MM.1S (cell line): ENCODE data around the gene PRAMEF12.

ENCODE experiments used
- DNase-seq: peaks from one replicate; pipeline ENCODE4 v3.0.0-alpha.2; 2015
- H2AFZ ChIP-seq: fragments of 300-600 bp; sonication (generic); 2 replicates; pipeline ENCODE4 v1.6.0; 2016; ENCODE audit warnings: antibody characterized with exemption, low read length
- H3F3A ChIP-seq: fragments of 300-600 bp; sonication (generic); 2 replicates; pipeline ENCODE4 v1.6.1; 2016; ENCODE audit warnings: mild to moderate bottlenecking, antibody characterized with exemption, low read length, moderate library complexity, mixed read lengths; ENCODE audit not compliant: insufficient read depth
- H3K27ac ChIP-seq: fragments of 300-600 bp; sonication (generic); 2 replicates; pipeline ENCODE4 v1.5.1; 2016; ENCODE audit warnings: mild to moderate bottlenecking, low read length
- H3K27me3 ChIP-seq: fragments of 300-600 bp; sonication (generic); replicated peaks from 2 replicates; pipeline ENCODE4 v1.6.0; 2016; ENCODE audit warnings: low read length; ENCODE audit not compliant: insufficient read depth
- H3K36me3 ChIP-seq: fragments of 300-600 bp; sonication (generic); replicated peaks from 2 replicates; pipeline ENCODE4 v1.6.1; 2016; ENCODE audit warnings: mild to moderate bottlenecking, low read length, mixed read lengths; ENCODE audit not compliant: insufficient read depth
- H3K4me1 ChIP-seq: fragments of 300-600 bp; sonication (generic); 2 replicates; pipeline ENCODE4 v1.6.1; 2016; ENCODE audit warnings: low read length, mixed read lengths
- H3K4me2 ChIP-seq: fragments of 300-600 bp; sonication (generic); 2 replicates; pipeline ENCODE4 v1.6.0; 2016; ENCODE audit warnings: low read depth, low read length
- H3K4me3 ChIP-seq: fragments of 300-600 bp; sonication (generic); 2 replicates; pipeline ENCODE4 v1.5.1; 2016; ENCODE audit warnings: low read length, mixed read lengths
- H3K79me2 ChIP-seq: fragments of 300-600 bp; sonication (generic); 2 replicates; pipeline ENCODE4 v1.6.1; 2016; ENCODE audit warnings: mixed run types, low read length, mixed read lengths
- H3K9ac ChIP-seq: fragments of 300-600 bp; sonication (generic); 2 replicates; pipeline ENCODE4 v1.6.1; 2016; ENCODE audit warnings: low read length, mixed read lengths
- H3K9me2 ChIP-seq: fragments of 300-600 bp; sonication (generic); replicated peaks from 2 replicates; pipeline ENCODE4 v1.6.1; 2016; ENCODE audit warnings: mild to moderate bottlenecking, low read length, mixed read lengths; ENCODE audit not compliant: insufficient read depth
- H3K9me3 ChIP-seq: fragments of 300-600 bp; sonication (generic); replicated peaks from 2 replicates; pipeline ENCODE4 v1.6.1; 2016; ENCODE audit warnings: mild to moderate bottlenecking, low read length, mixed read lengths; ENCODE audit not compliant: insufficient read depth
- H4K20me1 ChIP-seq: fragments of 300-600 bp; sonication (generic); 2 replicates; pipeline ENCODE4 v1.6.1; 2016; ENCODE audit warnings: mild to moderate bottlenecking, low read length, moderate library complexity, mixed read lengths; ENCODE audit not compliant: insufficient read depth
- CTCF ChIP-seq: fragments of 300-600 bp; sonication (generic); IDR thresholded peaks from 2 replicates; pipeline ENCODE4 v1.5.1; 2016; ENCODE audit warnings: antibody characterized with exemption, low read length, mixed read lengths
- EZH2 ChIP-seq: fragments of 300-600 bp; sonication (generic); optimal IDR thresholded peaks from 2 replicates; pipeline ENCODE3; 2017; ENCODE audit warnings: low read depth, mild to moderate bottlenecking, antibody characterized with exemption, low read length, mixed read lengths
- EZH2phosphoT487 ChIP-seq: fragments of 300-600 bp; sonication (generic); IDR thresholded peaks from 2 replicates; pipeline ENCODE4 v1.6.1; 2018; ENCODE audit warnings: antibody characterized with exemption, low read length

PRAMEF12 gene

GRCh38 chr1:12754738-12755137 is 18.8 kb upstream of the PRAMEF12 start:
- Histone ChIP-seq H3K9me2 (no peaks in the 10 kb centered on the region), H3K27me3 (peaks cover 76% of the 10 kb centered on the region), H3K9ac (no peak overlapping the region), H4K20me1 (no peaks in the 10 kb centered on the region), H3K9me3 (no peaks in the 10 kb centered on the region), H3K27ac (no peak overlapping the region), H3K4me2 (no peak overlapping the region), H3K4me1 (no peaks in the 10 kb centered on the region), H3F3A (no peaks in the 10 kb centered on the region), H3K36me3 (no peaks in the 10 kb centered on the region), H3K4me3 (no peak overlapping the region), H2AFZ (no peak overlapping the region), H3K79me2 (no peaks in the 10 kb centered on the region)
- TF ChIP-seq CTCF (no peak), EZH2 (no peak), EZH2phosphoT487 (no peak)
- no peak for DNase-seq

DNA sequence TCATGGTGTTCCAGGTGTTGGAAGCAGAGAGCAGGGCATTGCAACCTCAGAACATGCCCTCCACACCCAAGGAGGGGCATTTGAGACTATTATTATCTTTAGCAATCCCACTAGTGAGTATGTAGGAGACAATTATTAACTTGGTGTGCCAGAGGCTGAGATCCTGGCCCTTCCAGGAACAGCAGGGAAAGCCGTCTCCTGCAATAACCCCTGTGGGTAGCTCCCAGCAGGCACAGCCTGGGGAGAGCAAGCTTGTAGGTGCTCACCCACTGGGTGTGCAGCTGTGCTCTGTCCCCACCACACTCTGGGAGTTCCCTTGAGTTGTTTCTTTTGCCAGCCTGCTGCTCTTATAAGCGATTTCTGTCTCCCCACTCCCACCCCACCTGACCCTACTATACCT is 17.3 kb upstream of the PRAMEF12 start:
- Histone ChIP-seq H3K27ac (no peak overlapping the region), H3K9me2 (no peaks in the 10 kb centered on the region), H2AFZ (no peak overlapping the region), H3K4me1 (no peaks in the 10 kb centered on the region), H3K9ac (no peak overlapping the region), H3K4me3 (no peak overlapping the region), H4K20me1 (no peaks in the 10 kb centered on the region), H3F3A (no peaks in the 10 kb centered on the region), H3K4me2 (no peak overlapping the region), H3K36me3 (no peaks in the 10 kb centered on the region), H3K9me3 (no peaks in the 10 kb centered on the region), H3K79me2 (no peaks in the 10 kb centered on the region), H3K27me3 (peaks cover 75% of the 10 kb centered on the region)
- no peak for TF ChIP-seq CTCF
- no peak for TF ChIP-seq EZH2
- no peak for TF ChIP-seq EZH2phosphoT487
- no peak for DNase-seq

GRCh38 chr1:12756768-12757413 is 16.6 kb upstream of the PRAMEF12 start:
- no peaks in the 10 kb centered on the region for H3K79me2 ChIP-seq
- H2AFZ ChIP-seq: no peak overlapping the region
- H3K4me1 ChIP-seq: no peaks in the 10 kb centered on the region
- TF ChIP-seq EZH2phosphoT487: no peak
- TF ChIP-seq CTCF: no peak
- TF ChIP-seq EZH2: no peak
- H3K4me3 ChIP-seq: no peak overlapping the region
- no peaks in the 10 kb centered on the region for H3K9me3 ChIP-seq
- no peak overlapping the region for H3K9ac ChIP-seq
- DNase-seq: no peak
- no peaks in the 10 kb centered on the region for H3K36me3 ChIP-seq
- H3F3A ChIP-seq: no peaks in the 10 kb centered on the region
- H3K27ac ChIP-seq: no peak overlapping the region
- peaks cover 74% of the 10 kb centered on the region for H3K27me3 ChIP-seq
- no peaks in the 10 kb centered on the region for H4K20me1 ChIP-seq
- H3K9me2 ChIP-seq: no peaks in the 10 kb centered on the region
- no peak overlapping the region for H3K4me2 ChIP-seq
